HG03159 (cell line): ENCODE results near the gene ACACA.

ENCODE experiments used
- ATAC-seq: cut with Tn5 transposase; IDR thresholded peaks from one replicate; pipeline ENCODE4 v1.9.1; 2021; ENCODE audit warnings: mild to moderate bottlenecking, moderate library complexity; ENCODE audit not compliant: unreplicated experiment

Gene ACACA

DNA sequence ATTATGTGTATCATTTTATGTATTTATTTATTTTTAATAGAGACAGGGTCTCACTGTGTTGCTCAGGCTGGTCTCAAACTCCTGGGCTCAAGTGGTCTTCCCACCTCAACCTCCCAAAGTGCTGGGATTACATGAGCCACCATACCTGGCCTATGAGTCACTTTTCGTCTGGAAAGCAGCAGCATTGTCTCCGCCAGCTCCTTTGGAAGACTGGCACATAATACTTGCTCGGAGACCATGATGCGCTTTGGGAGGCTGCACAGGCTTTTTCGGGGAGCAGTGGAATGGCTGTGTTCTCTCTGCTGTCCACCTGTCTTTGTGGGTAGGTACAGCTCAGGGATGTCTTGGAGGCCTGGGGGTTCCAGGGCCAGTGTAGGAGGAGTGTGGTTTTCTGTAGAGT lies 355.7 kb downstream of the ACACA start:
- no peak for ATAC-seq

DNA sequence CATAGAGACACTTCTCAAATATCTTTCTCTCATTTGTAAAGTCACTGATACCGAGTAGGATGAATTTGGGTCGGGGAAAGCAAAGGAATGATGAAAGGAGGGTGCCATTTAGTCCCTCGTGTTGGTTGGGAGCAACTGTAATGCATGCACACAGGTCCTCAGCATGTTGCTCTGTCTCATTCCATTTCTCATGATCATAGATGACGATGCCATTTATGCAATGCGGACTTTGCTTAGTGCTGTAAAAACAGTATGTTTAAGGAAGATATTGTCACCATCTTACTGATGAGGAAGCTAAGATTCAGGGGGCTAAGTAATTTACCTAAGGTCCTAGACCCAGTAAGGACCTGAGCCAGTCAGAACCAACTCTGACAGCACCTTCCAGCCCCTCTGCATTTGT lies 357.8 kb downstream of the ACACA start:
- no peak for ATAC-seq

DNA sequence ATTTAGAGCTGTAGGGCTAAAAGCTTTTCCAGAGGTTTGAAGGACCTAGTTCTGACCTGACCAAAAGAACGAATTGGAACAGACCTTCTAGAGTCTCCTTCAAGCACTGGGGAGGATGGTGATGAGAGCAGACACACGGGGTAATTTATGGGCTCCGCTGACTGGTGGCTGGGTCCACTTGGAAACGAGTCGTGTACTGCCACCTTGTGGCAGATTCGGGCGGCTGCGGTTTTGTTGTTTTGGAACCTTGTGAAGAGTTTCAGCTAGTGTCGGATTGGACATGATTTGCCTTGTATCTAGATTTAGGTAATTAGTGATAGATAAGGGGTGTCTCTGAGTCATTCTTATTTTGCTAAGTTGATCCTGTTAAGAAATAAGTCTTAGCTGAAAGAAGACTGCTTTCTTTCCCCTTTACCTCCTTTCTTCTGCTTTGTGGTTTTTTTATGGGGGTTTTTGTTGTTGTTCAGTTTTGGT lies 359.0 kb downstream of the ACACA start:
- no peak for ATAC-seq

DNA sequence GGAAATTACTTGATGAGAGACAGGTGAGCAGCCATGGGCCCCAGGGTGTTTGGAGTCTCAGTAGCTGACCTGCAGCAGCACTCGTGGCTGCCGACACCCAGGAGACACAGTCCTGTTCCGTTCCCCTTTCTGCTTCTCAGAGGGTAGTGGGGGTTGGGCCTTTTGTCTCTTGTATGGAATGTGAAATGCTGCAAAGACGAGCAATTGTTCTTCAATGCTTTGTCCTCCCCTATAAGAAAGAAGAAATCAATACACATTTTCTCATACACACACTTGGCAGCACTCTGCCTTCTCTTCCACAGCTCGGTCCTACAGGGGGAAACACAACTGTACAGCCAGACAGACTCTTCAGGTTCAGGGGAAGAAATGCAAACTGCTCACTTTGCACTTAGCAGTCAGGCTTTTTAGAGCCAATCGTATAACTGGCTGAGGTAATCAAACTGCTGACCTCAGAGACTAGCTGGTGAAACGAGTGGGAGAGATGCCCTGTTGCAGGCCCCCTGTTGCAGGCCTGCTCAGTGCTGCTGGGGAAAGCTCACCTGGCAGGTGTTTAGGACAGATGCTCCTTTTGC lies 361.2 kb downstream of the ACACA start:
- ATAC-seq = no peak

DNA sequence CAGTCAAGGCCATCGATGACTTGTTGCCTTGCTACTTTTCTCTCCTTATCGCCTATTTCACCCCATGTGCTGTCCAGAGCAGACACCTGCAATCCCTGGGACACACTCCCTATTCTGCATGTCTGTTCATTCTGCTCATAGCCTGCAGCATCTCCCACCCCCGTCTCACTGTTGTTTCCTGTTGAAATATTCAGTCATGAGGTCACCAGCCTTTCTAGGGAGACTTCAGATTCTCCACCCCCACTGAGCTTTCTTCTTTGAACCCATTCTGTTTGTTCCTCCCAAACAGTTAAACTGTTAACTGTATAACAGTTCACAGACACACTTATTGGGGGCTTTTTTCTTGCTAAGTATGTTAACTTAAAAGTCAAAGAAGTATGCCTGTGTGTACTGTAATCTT lies 363.4 kb downstream of the ACACA start:
- ATAC-seq = no peak

DNA sequence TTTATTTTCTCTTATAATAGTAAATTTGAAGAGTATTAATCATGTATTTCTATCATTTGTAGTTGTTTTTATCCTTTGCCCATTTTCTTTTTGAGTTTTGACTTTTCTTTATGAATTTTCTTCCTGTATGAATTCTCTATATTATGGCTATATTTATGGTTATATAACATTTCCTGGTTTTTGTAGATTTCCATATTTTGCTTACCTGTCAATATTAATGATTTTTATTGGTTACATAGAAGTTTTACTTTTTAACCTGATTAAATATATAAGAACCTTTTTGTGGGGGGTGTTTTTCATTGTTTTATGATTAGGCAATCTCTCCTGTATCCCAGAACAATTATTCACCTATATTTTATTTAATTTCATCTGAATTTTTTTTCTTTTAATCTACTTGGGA lies 364.7 kb downstream of the ACACA start:
- ATAC-seq = no peak

DNA sequence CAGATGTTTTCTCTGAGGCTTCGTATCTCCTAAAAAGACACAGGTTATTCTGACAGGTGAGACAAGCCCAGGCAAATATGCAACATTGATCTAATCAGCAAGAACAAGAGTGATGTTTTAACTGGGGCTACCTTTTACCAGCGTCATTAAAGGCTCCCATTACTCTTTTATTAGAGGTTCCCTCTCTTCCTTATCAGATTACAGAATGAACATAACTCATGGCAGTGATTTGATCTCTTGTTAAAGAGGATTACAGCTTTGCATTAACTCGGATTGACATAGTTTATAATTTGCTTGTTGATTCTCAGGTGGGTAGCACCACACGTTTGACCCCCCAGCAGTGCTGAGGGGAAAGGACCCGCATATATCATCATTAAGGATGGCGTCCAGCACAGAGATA lies 367.4 kb downstream of the ACACA start:
- no peak for ATAC-seq

DNA sequence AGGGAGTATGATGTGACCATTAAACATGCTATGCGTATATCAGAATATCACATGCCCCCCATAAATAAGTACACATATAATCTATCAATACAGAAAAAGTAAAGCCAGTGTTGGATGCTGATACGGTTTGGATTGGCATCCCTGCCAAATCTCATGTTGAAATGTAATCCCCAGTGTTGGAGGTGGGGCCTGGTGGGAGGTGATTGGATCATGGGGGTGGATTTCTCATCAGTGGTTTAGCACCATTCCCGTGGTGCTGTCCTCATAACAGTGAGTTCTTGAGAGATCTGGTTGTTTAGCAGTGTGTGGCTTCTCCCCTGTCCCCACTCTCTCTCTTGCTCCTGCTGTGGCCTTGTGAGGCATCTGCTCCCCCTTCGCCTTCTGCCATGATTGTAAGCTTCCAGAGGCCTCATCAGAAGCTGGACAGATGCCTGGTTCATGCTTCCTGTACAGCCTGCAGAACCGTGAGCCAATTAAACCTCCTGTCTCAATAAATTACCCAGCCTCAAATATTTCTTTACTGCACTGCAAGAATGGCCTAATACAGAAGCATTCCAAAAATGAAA lies 369.0 kb downstream of the ACACA start:
- ATAC-seq = no peak
